SK-N-SH treated with all-trans-retinoic acid at 6 μM for 48 hours (cell line): ENCODE measurements around the gene BAG3.
"Not testable (repeated sequence)": the region's sequence is repeated elsewhere in the genome, so short reads cannot be mapped to it uniquely, and the experiment has no call there.

Experiments used
- ATAC-seq: fragments of 200-7000 bp; cut with Tn5 transposase; 3 replicates; pipeline ENCODE4 v1.9.1; 2020; ENCODE audit warnings: mild to moderate bottlenecking, moderate library complexity
- ARNTL ChIP-seq: fragments of 450-650 bp; formaldehyde crosslinking; IDR thresholded peaks from 2 replicates; pipeline ENCODE4 v1.5.0; 2020; ENCODE audit warnings: low read depth, mild to moderate bottlenecking, moderate library complexity, borderline replicate concordance
- ESRRG ChIP-seq: fragments of 250-450 bp; sonication (Bioruptor Pico); IDR thresholded peaks from 2 replicates; pipeline ENCODE4 v1.6.1; 2021; ENCODE audit warnings: mild to moderate bottlenecking
- GLIS3 ChIP-seq: fragments of 250-450 bp; sonication (Bioruptor Pico); IDR thresholded peaks from 2 replicates; pipeline ENCODE4 v1.5.0; 2020; ENCODE audit warnings: mild to moderate bottlenecking, moderate library complexity
- ISL1 ChIP-seq: fragments of 250-450 bp; sonication (Bioruptor Pico); IDR thresholded peaks from 2 replicates; pipeline ENCODE4 v2.1.2; 2022; ENCODE audit warnings: mild to moderate bottlenecking, moderate library complexity
- PPARA ChIP-seq: fragments of 250-450 bp; sonication (Bioruptor Pico); IDR thresholded peaks from 2 replicates; pipeline ENCODE4 v1.5.0; 2020; ENCODE audit warnings: mild to moderate bottlenecking, borderline replicate concordance
- SNAI2 ChIP-seq: fragments of 250-450 bp; sonication (Bioruptor Pico); IDR thresholded peaks from 2 replicates; pipeline ENCODE4 v1.5.0; 2020; ENCODE audit warnings: mild to moderate bottlenecking, moderate library complexity
- TCF4 ChIP-seq: fragments of 250-450 bp; sonication (Bioruptor Pico); IDR thresholded peaks from 2 replicates; pipeline ENCODE4 v1.8.0; 2021; ENCODE audit warnings: mild to moderate bottlenecking, moderate library complexity, borderline replicate concordance
- TOX ChIP-seq: fragments of 250-450 bp; sonication (Bioruptor Pico); IDR thresholded peaks from 2 replicates; pipeline ENCODE4 v1.8.0; 2021; ENCODE audit warnings: mild to moderate bottlenecking, moderate library complexity, borderline replicate concordance
- ZC3H10 ChIP-seq: fragments of 250-450 bp; sonication (Bioruptor Pico); IDR thresholded peaks from 2 replicates; pipeline ENCODE4 v1.5.1; 2021; ENCODE audit warnings: mild to moderate bottlenecking, moderate library complexity
- ZFP3 ChIP-seq: fragments of 250-450 bp; sonication (Bioruptor Pico); IDR thresholded peaks from 2 replicates; pipeline ENCODE4 v1.5.0; 2020; ENCODE audit warnings: mild to moderate bottlenecking, moderate library complexity
- ZNF565 ChIP-seq: fragments of 450-650 bp; formaldehyde crosslinking; conservative IDR thresholded peaks from 2 replicates; pipeline ENCODE4 v1.5.0; 2020; ENCODE audit warnings: low read depth, mild to moderate bottlenecking, moderate library complexity
- ZNF70 ChIP-seq: fragments of 450-650 bp; formaldehyde crosslinking; IDR thresholded peaks from 2 replicates; pipeline ENCODE4 v1.5.0; 2020; ENCODE audit warnings: mild to moderate bottlenecking, moderate library complexity
- ZNF8 ChIP-seq: fragments of 450-650 bp; formaldehyde crosslinking; IDR thresholded peaks from 2 replicates; pipeline ENCODE4 v1.5.0; 2020; ENCODE audit warnings: mild to moderate bottlenecking, moderate library complexity
- TF ChIP-seq, protein P1 (sequence below): fragments of 250-450 bp; sonication (Bioruptor Pico); IDR thresholded peaks from 2 replicates; pipeline ENCODE4 v1.8.0; 2021; ENCODE audit warnings: low read depth, mild to moderate bottlenecking, moderate library complexity, borderline replicate concordance
- TF ChIP-seq, protein P2 (sequence below): fragments of 250-450 bp; sonication (Bioruptor Pico); IDR thresholded peaks from 2 replicates; pipeline ENCODE4 v1.5.1; 2021; ENCODE audit warnings: mild to moderate bottlenecking, moderate library complexity
- TF ChIP-seq, protein P3 (sequence below): fragments of 250-450 bp; sonication (Bioruptor Pico); IDR thresholded peaks from 2 replicates; pipeline ENCODE4 v1.8.0; 2020; ENCODE audit warnings: mild to moderate bottlenecking, moderate library complexity, borderline replicate concordance
- TF ChIP-seq, protein P4 (sequence below): fragments of 250-450 bp; sonication (Bioruptor Pico); IDR thresholded peaks from 2 replicates; pipeline ENCODE4 v1.5.1; 2020; ENCODE audit warnings: low read depth, mild to moderate bottlenecking, moderate library complexity
- TF ChIP-seq, protein P5 (sequence below): fragments of 250-450 bp; sonication (Bioruptor Pico); IDR thresholded peaks from 2 replicates; pipeline ENCODE4 v1.5.0; 2020; ENCODE audit warnings: mild to moderate bottlenecking, moderate library complexity

Gene BAG3

DNA sequence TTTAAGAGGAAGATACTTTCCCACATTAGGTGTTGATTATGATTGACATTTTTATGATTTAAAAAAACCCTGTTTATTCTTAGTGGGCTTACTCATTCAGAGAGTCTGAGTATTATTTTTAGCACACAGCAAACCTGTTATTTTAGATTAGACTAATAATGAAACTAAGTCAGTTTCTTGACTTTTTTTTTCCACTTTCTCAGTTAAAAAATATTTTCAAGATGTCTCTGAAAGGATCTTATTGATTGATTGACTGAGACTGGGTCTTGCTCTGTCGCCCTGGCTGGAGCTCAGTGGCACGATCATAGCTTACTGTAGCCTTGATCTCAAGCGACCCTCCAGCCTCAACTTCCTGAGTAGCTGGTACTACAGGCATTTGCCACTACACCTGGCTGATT is 54.3 kb downstream of the BAG3 start:
- TF ChIP-seq, protein P1, sequence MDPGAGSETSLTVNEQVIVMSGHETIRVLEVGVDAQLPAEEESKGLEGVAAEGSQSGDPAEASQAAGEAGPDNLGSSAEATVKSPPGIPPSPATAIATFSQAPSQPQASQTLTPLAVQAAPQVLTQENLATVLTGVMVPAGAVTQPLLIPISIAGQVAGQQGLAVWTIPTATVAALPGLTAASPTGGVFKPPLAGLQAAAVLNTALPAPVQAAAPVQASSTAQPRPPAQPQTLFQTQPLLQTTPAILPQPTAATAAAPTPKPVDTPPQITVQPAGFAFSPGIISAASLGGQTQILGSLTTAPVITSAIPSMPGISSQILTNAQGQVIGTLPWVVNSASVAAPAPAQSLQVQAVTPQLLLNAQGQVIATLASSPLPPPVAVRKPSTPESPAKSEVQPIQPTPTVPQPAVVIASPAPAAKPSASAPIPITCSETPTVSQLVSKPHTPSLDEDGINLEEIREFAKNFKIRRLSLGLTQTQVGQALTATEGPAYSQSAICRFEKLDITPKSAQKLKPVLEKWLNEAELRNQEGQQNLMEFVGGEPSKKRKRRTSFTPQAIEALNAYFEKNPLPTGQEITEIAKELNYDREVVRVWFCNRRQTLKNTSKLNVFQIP (CRISPR knock-in tag), result no peak
- TF ChIP-seq TCF4 (CRISPR knock-in tag), result no peak
- no peak for TF ChIP-seq ZNF70 (CRISPR knock-in tag)
- TF ChIP-seq ZNF8 (CRISPR knock-in tag), result no peak
- TF ChIP-seq, protein P2, sequence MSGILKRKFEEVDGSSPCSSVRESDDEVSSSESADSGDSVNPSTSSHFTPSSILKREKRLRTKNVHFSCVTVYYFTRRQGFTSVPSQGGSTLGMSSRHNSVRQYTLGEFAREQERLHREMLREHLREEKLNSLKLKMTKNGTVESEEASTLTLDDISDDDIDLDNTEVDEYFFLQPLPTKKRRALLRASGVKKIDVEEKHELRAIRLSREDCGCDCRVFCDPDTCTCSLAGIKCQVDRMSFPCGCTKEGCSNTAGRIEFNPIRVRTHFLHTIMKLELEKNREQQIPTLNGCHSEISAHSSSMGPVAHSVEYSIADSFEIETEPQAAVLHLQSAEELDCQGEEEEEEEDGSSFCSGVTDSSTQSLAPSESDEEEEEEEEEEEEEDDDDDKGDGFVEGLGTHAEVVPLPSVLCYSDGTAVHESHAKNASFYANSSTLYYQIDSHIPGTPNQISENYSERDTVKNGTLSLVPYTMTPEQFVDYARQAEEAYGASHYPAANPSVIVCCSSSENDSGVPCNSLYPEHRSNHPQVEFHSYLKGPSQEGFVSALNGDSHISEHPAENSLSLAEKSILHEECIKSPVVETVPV, result no peak
- no peak for TF ChIP-seq ZC3H10 (CRISPR knock-in tag)
- TF ChIP-seq ARNTL, result no peak
- no peak for TF ChIP-seq ISL1
- no peak for TF ChIP-seq GLIS3
- TF ChIP-seq, protein P3, sequence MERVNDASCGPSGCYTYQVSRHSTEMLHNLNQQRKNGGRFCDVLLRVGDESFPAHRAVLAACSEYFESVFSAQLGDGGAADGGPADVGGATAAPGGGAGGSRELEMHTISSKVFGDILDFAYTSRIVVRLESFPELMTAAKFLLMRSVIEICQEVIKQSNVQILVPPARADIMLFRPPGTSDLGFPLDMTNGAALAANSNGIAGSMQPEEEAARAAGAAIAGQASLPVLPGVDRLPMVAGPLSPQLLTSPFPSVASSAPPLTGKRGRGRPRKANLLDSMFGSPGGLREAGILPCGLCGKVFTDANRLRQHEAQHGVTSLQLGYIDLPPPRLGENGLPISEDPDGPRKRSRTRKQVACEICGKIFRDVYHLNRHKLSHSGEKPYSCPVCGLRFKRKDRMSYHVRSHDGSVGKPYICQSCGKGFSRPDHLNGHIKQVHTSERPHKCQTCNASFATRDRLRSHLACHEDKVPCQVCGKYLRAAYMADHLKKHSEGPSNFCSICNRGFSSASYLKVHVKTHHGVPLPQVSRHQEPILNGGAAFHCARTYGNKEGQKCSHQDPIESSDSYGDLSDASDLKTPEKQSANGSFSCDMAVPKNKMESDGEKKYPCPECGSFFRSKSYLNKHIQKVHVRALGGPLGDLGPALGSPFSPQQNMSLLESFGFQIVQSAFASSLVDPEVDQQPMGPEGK (CRISPR knock-in tag), result no peak
- no peak for TF ChIP-seq ESRRG
- no peak for TF ChIP-seq TOX (CRISPR knock-in tag)
- TF ChIP-seq ZFP3 (CRISPR knock-in tag), result no peak
- TF ChIP-seq, protein P4, sequence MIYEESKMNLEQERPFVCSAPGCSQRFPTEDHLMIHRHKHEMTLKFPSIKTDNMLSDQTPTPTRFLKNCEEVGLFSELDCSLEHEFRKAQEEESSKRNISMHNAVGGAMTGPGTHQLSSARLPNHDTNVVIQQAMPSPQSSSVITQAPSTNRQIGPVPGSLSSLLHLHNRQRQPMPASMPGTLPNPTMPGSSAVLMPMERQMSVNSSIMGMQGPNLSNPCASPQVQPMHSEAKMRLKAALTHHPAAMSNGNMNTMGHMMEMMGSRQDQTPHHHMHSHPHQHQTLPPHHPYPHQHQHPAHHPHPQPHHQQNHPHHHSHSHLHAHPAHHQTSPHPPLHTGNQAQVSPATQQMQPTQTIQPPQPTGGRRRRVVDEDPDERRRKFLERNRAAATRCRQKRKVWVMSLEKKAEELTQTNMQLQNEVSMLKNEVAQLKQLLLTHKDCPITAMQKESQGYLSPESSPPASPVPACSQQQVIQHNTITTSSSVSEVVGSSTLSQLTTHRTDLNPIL (CRISPR knock-in tag), result no peak
- TF ChIP-seq, protein P5, sequence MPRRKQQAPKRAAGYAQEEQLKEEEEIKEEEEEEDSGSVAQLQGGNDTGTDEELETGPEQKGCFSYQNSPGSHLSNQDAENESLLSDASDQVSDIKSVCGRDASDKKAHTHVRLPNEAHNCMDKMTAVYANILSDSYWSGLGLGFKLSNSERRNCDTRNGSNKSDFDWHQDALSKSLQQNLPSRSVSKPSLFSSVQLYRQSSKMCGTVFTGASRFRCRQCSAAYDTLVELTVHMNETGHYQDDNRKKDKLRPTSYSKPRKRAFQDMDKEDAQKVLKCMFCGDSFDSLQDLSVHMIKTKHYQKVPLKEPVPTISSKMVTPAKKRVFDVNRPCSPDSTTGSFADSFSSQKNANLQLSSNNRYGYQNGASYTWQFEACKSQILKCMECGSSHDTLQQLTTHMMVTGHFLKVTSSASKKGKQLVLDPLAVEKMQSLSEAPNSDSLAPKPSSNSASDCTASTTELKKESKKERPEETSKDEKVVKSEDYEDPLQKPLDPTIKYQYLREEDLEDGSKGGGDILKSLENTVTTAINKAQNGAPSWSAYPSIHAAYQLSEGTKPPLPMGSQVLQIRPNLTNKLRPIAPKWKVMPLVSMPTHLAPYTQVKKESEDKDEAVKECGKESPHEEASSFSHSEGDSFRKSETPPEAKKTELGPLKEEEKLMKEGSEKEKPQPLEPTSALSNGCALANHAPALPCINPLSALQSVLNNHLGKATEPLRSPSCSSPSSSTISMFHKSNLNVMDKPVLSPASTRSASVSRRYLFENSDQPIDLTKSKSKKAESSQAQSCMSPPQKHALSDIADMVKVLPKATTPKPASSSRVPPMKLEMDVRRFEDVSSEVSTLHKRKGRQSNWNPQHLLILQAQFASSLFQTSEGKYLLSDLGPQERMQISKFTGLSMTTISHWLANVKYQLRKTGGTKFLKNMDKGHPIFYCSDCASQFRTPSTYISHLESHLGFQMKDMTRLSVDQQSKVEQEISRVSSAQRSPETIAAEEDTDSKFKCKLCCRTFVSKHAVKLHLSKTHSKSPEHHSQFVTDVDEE (CRISPR knock-in tag), result no peak
- TF ChIP-seq ZNF565 (CRISPR knock-in tag), result no peak
- TF ChIP-seq PPARA (CRISPR knock-in tag), result no peak
- no peak for ATAC-seq

DNA sequence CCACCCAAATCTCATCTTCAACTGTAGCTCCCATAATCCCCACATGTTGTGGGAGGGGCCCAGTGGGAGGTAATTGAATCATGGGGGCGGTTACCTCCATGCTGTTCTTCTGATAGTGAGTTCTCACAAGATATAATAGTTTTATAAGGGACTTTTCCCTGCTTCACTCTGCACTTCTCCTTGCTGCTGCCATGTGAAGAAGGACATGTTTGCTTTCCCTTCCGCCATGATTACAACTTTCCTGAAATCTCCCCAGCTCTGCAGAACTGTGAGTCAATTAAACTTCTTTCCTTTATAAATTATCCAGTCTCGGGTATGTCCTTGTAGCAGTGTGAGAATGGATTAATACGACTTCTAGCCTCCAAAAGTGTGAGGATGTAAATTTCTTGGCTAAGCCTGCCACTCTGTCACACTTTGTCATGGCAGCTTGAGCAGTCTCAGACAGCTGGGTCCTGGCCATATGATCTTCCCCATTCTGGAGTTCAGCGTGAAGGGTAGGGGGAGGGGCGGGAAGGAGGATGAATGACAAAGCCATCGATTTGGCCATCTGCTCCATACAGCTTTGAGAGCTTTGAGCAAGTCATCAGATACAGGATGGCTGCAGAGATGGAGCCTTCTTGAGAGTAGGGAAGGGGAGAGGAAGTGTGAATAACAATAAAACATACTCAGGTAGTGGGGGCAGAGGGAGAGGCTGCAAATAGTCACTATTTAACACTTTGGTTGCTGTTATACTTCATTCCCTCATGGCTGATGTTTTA is 55.5 kb downstream of the BAG3 start:
- no peak for ATAC-seq
- TF ChIP-seq, protein P3 (CRISPR knock-in tag), result no peak
- no peak for TF ChIP-seq SNAI2

DNA sequence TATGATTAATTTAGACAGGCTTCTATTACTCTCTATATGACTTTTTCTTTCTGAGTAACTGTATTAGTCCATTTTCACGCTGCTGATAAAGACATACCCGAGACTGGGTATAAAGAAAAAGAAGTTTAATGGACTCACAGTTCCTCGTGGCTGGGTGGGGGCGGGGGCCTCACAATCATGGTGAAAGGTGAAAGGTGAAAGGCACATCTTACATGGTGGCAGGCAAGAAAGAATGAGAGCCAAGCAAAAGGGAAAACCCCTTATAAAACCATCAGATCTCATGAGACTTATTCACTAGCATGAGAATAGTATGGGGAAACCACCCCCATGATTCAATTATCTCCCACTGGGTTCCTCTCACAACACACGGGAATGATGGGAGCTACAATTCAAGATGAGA is 56.2 kb downstream of the BAG3 start:
- not testable (repeated sequence) for ATAC-seq

DNA sequence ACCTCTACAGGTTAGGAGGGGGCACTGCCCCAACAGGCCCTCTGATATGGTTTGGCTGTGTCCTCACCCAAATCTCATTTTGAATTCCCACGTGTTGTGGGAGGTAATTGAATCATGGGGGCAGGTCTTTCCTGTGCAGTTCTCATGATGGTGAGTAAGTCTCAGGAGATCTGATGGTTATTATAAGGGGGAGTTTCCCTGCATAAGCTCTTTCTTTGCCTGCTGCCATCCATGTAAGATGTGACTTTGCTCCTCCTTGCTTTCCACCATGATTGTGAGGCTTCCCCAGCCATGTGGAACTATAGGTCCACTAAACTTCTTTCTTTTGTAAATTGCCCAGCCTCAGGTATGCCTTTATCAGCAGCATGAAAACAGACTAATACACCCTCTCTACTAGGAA is 59.8 kb downstream of the BAG3 start:
- not testable (repeated sequence) for ATAC-seq
